HEK293T (cell line): Measurements from ENCODE around the gene CLEC14A.

Source experiments
- CTCF ChIA-PET: fragments of 350-600 bp; formaldehyde crosslinking; extraction: SDS; loops from one replicate; lab custom pipeline; 2021; ENCODE audit warnings: antibody characterized with exemption, inconsistent platforms; lab: Yijun Ruan, JAX
- POLR2A ChIA-PET: fragments of 350-600 bp; formaldehyde crosslinking; extraction: SDS; loops from one replicate; lab custom pipeline; 2020; ENCODE audit warnings: antibody characterized with exemption, inconsistent platforms; lab: Yijun Ruan, JAX
- DNase-seq: peaks from one replicate; pipeline ENCODE4 v3.0.0; 2012; ENCODE audit warnings: mixed read lengths; ENCODE audit errors: extremely low spot score
- ARNT ChIP-seq: fragments of 450-650 bp; IDR thresholded peaks from 2 replicates; pipeline ENCODE4 v1.6.1; 2017; ENCODE audit warnings: mild to moderate bottlenecking
- BHLHE40 ChIP-seq: fragments of 450-650 bp; IDR thresholded peaks from 2 replicates; pipeline ENCODE4 v1.6.1; 2016; ENCODE audit warnings: mild to moderate bottlenecking, moderate library complexity, borderline replicate concordance
- CTBP1 ChIP-seq: fragments of 450-650 bp; IDR thresholded peaks from 2 replicates; pipeline ENCODE4 v1.6.1; 2016; ENCODE audit warnings: borderline replicate concordance
- ELF4 ChIP-seq: fragments of 450-650 bp; IDR thresholded peaks from 2 replicates; pipeline ENCODE4 v1.6.1; 2017; ENCODE audit warnings: antibody characterized with exemption
- FOXA1 ChIP-seq: fragments of 450-650 bp; IDR thresholded peaks from 2 replicates; pipeline ENCODE4 v1.6.1; 2016; ENCODE audit warnings: mild to moderate bottlenecking
- FOXK2 ChIP-seq: fragments of 450-650 bp; IDR thresholded peaks from 2 replicates; pipeline ENCODE4 v1.6.1; 2016; ENCODE audit warnings: mild to moderate bottlenecking
- FOXM1 ChIP-seq: fragments of 450-650 bp; IDR thresholded peaks from 2 replicates; pipeline ENCODE4 v1.6.1; 2017; ENCODE audit warnings: mild to moderate bottlenecking, borderline replicate concordance
- HDGF ChIP-seq: fragments of 450-650 bp; IDR thresholded peaks from 2 replicates; pipeline ENCODE4 v1.6.1; 2017; ENCODE audit warnings: antibody characterized with exemption, borderline replicate concordance
- L3MBTL2 ChIP-seq: fragments of 450-650 bp; conservative IDR thresholded peaks from 2 replicates; pipeline ENCODE4 v1.6.1; 2016; ENCODE audit warnings: mild to moderate bottlenecking
- LEF1 ChIP-seq: fragments of 450-650 bp; IDR thresholded peaks from 2 replicates; pipeline ENCODE4 v1.6.1; 2017; ENCODE audit warnings: mild to moderate bottlenecking, borderline replicate concordance
- NFRKB ChIP-seq: fragments of 450-650 bp; IDR thresholded peaks from 2 replicates; pipeline ENCODE4 v1.6.1; 2016; ENCODE audit warnings: mild to moderate bottlenecking, moderate library complexity
- PKNOX1 ChIP-seq: fragments of 450-650 bp; IDR thresholded peaks from 2 replicates; pipeline ENCODE4 v1.6.1; 2016
- SP1 ChIP-seq: fragments of 450-650 bp; IDR thresholded peaks from 2 replicates; pipeline ENCODE4 v1.6.1; 2017
- SUZ12 ChIP-seq: fragments of 450-650 bp; IDR thresholded peaks from 2 replicates; pipeline ENCODE4 v1.6.1; 2016; ENCODE audit warnings: mild to moderate bottlenecking
- TARDBP ChIP-seq: fragments of 450-650 bp; IDR thresholded peaks from 2 replicates; pipeline ENCODE4 v1.6.1; 2016
- ZNF384 ChIP-seq: fragments of 450-650 bp; IDR thresholded peaks from 2 replicates; pipeline ENCODE4 v1.6.1; 2016

CLEC14A gene

GRCh38 chr14:38290601-38291188 is 34.8 kb upstream of the CLEC14A start:
- DNase-seq, result no peak
- POLR2A ChIA-PET, result no interaction called here
- CTCF ChIA-PET, result no interaction called here
- TF ChIP-seq PKNOX1 (no peak), LEF1 (no peak), SP1 (no peak), HDGF (no peak), ZNF384 (no peak), L3MBTL2 (no peak), BHLHE40 (no peak), ARNT (no peak), SUZ12 (no peak), ELF4 (no peak), CTBP1 (no peak), NFRKB (no peak), FOXA1 (no peak), FOXM1 (no peak), FOXK2 (no peak), TARDBP (no peak)

GRCh38 chr14:38286452-38286851 is 30.6 kb upstream of the CLEC14A start:
- ChIA-PET CTCF (no interaction called here), POLR2A (no interaction called here)
- TF ChIP-seq ARNT (no peak), CTBP1 (no peak), FOXM1 (no peak), HDGF (no peak), ZNF384 (no peak), SP1 (no peak), ELF4 (no peak), BHLHE40 (no peak), NFRKB (no peak), FOXK2 (no peak), TARDBP (no peak), PKNOX1 (no peak), FOXA1 (no peak), SUZ12 (no peak), LEF1 (no peak), L3MBTL2 (no peak)
- no peak for DNase-seq

- CTCF ChIA-PET, result no interaction called here
Observed at GRCh38 chr14:38285962-38286361, 30.1 kb upstream of the CLEC14A start.

GRCh38 chr14:38282936-38283335 is 27.0 kb upstream of the CLEC14A start:
- CTCF ChIA-PET, result no interaction called here
- TF ChIP-seq NFRKB (no peak), CTBP1 (no peak), L3MBTL2 (no peak), PKNOX1 (no peak), LEF1 (no peak), SP1 (no peak), HDGF (no peak), FOXA1 (no peak), FOXK2 (no peak), ELF4 (no peak), ZNF384 (no peak)
- POLR2A ChIA-PET, result no interaction called here
- DNase-seq, result no peak

More at GRCh38 chr14:38285962-38286361, 30.1 kb upstream of the CLEC14A start:
- DNase-seq, result no peak
- TF ChIP-seq SP1 (no peak), CTBP1 (no peak), NFRKB (no peak), FOXK2 (no peak), PKNOX1 (no peak), TARDBP (no peak), ELF4 (no peak), FOXA1 (no peak), ARNT (no peak), BHLHE40 (no peak), SUZ12 (no peak), LEF1 (no peak), L3MBTL2 (no peak), ZNF384 (no peak), HDGF (no peak), FOXM1 (no peak)
- POLR2A ChIA-PET, result no interaction called here

- ChIA-PET CTCF (no interaction called here), POLR2A (no interaction called here)
- TF ChIP-seq FOXA1, result no peak
- TF ChIP-seq ARNT, result no peak
- TF ChIP-seq ELF4, result no peak
- TF ChIP-seq SP1, result no peak
- TF ChIP-seq ZNF384, result no peak
- TF ChIP-seq HDGF, result no peak
- TF ChIP-seq CTBP1, result no peak
- no peak for TF ChIP-seq PKNOX1
- no peak for DNase-seq
Observed at GRCh38 chr14:38280081-38280480, 24.2 kb upstream of the CLEC14A start.
